ENCODE results near the gene C1R.
"Not testable (repeated sequence)": the region's sequence is repeated elsewhere in the genome, so short reads cannot be mapped to it uniquely, and the experiment has no call there.

The C1R gene

GRCh38 chr12:7065073-7065623 lies 27.1 kb downstream of the C1R start:
- DNase-seq, result no peak

DNA sequence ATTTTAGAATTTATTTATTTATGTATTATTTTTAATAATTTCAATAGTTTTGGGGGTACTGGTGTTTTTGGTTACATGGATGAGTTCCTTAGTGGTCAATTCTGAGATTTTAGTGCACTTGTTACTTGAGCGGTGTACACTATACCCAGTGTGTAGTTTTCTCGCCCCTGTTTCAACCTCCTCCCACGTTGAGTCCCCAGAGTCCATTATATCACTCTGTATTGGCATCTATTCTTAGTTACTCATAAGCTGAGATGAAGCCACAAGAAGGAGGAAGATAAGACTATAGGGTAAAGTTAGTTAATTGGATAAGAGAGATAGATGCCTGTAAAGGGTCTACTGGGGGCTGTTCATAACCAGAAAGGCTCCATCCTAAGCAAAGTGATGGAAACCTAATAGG lies 27.7 kb downstream of the C1R start:
- no peak for DNase-seq

- DNase-seq, result no peak
These were observed 30.6 kb downstream of the C1R start for GRCh38 chr12:7061596-7061995.

- DNase-seq, result no peak
These were observed 31.1 kb downstream of the C1R start for GRCh38 chr12:7061138-7061537.

DNA sequence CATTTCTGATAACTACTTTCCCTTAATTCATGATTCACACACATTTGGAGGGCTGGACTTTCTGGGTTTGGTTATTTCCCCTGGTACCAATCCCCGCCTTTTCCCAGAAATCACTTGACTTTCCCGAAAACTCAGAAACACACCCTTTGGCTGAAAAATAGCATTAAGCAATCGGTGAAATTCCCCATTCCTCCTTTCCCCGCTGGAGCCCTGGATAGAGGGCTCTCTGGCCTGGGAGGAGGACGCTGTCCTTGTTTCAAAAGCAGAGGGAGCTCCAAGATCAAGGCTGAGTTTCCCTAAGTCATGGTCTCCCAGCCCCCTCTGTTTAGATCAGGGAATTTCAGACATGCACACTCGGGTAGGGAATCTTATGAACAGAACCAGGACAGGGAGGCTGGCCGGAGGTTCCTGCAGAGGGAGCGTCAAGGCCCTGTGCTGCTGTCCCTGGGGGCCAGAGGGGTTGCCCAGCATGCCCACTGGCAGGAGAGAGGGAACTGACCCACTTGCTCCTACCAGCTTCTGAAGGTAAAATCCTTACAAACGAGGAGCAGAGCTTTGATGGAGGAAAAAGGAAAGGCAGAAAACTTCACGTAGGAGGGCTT lies 31.8 kb downstream of the C1R start, which contains the start of gene C1S:
Gene C1S (plus strand): TSS at position 366 of the 602 bp plus-strand sequence. CDS start 1,195 bp downstream, outside the sequence.
- DNase-seq, result peak; percentile 91

- no peak for DNase-seq
These were observed 32.5 kb downstream of the C1R start for GRCh38 chr12:7059780-7060179.

GRCh38 chr12:7058850-7059395 lies 33.3 kb downstream of the C1R start:
- peak; percentile 37 for DNase-seq

DNA sequence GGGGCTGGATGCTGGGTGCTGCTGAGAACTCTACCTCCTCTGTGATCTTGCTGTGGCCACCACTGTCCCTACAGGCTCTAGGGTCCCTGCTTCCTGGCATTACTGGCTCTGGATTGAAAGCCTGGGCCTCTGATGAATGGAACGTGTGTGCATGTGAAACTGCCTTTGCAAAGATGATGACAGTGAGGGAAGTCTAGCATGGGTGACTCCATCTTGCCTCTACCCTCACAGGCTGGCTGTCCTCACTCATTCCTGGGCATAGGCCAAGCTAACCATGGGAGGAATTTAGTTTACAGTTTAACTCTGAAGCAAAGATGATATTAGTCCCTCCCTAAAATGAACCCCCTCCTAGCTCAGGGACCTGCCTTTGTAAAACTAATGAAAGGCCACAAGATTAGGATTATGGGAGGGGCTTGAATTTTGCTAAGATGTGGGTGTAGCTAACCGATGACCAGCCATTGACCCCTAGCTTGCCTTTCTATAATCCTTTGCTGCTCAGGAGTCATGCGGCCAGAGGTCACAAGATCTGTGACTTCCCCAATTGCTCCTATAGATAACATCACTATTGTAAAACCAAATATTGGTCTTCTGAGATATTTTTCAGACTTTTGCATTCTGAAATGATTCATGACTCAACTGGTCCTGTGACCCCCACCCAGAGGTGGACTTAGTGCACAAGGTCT lies 33.9 kb downstream of the C1R start:
- DNase-seq, result peak; percentile 73

DNA sequence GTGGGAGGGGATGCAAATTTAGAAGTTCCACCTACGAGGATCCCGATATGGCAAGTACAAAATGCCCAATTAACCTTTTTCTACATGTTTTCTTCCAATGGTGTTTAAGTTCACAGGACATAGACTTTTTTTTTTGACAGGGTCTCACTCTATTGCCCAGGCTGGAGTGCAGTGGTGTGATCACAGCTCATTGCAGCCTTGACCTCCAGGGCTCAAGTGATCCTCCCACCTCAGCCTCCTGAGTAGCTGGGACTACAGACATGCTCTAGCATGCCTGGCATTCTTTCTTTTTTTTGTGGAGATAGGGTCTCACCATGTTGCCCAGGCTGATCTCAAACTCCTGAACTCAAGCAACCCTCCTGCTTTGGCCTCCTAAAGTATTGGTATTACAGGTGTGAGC lies 36.5 kb downstream of the C1R start:
- not testable (repeated sequence) for DNase-seq

DNA sequence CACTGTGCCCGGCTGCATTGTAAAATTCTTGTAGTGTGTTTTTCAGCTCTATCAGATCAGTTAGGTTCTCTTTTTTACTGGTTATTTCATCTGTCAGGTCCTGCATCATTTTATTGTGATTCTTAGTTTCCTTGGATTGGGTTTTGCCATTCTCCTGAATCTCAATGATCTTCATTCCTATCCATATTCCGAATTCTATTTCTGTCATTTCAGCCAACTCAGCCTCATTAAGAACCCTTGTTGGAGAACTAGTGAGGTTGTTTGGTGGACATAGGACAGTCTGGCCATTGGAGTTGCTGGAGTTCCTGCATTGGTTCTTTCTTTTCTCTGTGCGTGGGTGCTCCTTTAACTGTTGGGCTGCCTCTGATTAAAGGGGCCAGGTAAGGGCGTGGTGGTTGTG lies 37.3 kb downstream of the C1R start:
- no peak for DNase-seq

- DNase-seq, result not testable (repeated sequence)
These were observed 42.3 kb downstream of the C1R start for GRCh38 chr12:7049973-7050372.

- DNase-seq, result not testable (repeated sequence)
These were observed 42.7 kb downstream of the C1R start for GRCh38 chr12:7049445-7049951.

DNA sequence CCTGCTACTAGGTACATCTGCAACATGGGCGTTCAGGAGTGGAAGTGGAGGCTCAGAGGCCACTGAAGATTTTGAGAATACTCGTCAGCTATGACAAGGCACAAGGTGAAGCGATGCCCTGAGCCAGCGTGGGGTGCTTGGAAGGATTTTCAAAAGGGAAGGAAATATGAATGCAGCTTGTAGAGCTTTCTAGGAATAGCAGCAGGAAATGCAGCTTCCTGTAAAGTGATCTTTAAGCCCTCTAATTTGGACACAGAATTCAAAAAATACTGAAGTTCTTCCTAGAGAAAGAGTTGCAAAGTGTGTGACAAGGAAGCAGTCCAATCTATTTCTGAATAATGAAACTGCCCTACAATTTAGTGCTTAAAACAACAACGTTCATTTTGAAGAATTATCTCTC lies 44.9 kb downstream of the C1R start:
- peak; percentile 22 for DNase-seq

DNA sequence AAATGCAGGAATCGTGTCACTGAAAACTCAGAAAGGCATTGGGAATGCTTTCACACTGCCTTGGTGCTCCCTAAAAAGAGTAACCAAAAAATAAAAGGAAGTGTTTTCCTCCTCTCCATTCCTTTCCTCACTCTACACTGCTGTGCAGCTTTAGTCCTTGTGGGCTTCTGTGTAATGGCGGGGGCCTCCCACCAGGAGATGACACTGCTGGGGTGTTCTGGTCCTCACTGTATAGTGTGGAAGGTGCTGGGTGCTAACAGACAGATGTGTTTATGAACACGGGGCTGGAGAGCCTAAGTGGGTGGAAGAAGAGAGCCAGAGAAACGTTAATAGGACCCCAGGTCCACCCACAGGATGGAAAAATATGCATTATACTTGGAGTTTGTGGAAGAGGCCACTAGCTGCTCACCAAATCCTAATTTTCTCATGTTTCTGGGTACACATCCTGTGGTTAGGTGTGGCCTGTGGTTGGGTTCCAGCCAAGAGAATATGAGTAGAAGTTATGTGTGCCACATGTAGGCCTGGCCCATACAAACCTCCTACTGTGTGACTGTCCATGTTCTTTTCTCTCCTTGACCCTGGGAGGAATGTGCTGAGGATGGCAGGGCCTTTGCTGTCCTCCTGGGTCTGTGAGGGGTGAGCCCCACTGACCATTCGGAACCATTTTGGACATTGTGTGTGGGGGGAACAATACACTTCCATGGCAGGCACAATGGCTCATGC lies 45.7 kb downstream of the C1R start:
- DNase-seq, result no peak

- no peak for DNase-seq
These were observed 46.3 kb downstream of the C1R start for GRCh38 chr12:7045913-7046312.

DNA sequence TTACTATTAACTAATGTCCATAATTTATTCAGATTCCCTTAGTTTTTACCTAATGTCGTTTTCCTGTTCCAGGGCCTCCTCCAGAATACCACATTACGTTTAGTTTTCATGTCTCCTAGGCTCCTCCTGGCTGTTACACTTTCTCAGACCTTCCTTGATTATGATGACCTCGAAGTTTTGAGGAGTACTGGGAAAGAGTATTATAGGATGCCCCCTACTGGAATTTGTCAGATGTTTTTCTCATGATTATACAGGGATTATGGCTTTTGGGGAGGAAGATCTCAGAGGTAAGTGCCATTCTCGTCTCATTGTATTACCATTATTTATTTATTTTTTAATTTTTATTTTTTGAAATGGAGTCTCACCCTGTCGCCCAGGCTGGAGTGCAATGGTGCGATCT lies 49.4 kb downstream of the C1R start:
- DNase-seq, result peak; percentile 61

DNA sequence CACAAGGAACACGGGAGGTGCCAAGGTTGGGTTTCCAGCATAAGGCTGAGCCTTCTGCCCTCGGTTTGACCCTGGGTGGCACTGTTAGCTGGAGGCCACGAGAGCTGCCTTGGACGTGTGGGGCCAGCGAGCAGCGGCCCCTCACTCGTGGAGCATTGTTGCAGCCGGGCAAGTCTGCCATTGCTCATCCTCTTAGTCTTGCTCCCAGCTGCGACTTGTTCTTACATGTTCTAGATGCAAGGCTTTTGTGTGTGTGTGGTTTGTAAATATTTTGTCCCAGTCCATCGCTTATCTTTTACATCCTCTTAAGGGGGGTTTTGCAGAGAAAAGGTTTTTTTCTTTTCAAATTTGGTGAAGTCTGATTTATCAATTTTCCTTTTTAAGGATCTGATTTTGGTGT lies 52.8 kb downstream of the C1R start:
- DNase-seq, result no peak

GRCh38 chr12:7038591-7038990 lies 53.7 kb downstream of the C1R start:
- DNase-seq, result no peak

DNA sequence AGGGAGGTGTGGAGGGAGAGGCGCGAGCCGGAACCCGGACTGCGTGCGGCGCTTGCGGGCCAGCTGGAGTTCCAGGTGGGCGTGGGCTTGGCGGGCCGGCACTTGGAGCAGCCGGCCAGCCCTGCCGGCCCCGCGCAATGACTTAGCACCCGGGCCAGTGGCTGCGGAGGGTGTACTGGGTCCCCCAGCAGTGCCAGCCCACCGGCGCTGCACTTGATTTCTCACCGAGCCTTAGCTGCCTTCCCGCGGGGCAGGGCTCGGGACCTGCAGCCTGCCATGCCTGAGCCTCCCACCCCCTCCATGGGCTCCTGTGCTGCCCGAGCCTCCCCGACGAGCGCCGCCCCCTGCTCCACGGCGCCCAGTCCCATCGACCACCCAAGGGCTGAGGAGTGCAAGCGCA lies 54.8 kb downstream of the C1R start:
- DNase-seq, result not testable (repeated sequence)

DNA sequence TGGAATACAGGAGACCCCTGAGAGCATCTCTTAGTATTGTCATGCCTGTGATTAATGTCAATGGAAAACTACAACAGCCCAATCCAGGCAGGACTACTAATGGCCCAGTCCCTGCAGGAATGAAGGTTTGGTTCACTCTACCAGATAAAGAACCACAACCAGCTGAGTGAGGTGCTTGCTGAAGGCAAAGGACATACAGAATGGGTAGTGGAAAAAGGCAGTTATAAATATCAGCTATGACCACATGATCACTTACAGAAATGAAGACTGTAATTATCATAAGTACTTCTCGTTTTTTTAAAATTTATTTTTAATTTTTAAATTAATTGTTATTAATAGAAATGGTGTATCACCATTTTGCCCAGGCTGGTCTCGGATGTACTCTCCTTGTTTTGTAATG lies 56.8 kb downstream of the C1R start:
- DNase-seq, result no peak

GRCh38 chr12:7034464-7034863 lies 57.8 kb downstream of the C1R start:
- DNase-seq, result no peak

DNA sequence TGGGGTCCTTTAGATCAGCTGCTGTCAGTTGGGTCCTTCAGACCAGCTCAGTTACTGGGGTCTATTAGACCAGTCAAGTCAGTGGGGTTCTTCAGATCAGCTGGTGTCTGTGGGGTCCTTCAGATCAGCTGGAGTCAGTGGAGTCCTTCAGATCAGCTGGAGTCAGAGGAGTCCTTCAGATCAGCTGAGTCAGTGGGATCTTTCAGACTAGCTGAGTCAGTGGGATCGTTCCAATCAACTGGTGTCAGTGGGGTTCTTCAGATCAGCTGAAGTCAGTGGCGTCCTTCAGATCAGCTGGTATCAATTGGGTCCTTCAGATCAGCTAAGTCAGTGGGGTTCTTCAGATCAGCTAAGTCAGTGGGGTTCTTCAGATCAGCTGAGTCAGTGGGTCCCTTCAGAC lies 59.3 kb downstream of the C1R start:
- DNase-seq, result no peak

GRCh38 chr12:7031306-7031705 lies 60.9 kb downstream of the C1R start:
- DNase-seq, result no peak
